HUES48 (cell line): Measurements from ENCODE around the gene HOXD3.

Experiments
- H3K27ac ChIP-seq: one replicate; pipeline ENCODE4 v1.7.0; 2013; ENCODE audit warnings: low read depth, low read length, inconsistent platforms
- H3K27me3 ChIP-seq: 2 replicates; pipeline ENCODE4 v1.6.1; 2013; ENCODE audit warnings: mild to moderate bottlenecking, low read length; ENCODE audit not compliant: control insufficient read depth, insufficient read depth
- H3K36me3 ChIP-seq: 2 replicates; pipeline ENCODE4 v1.6.1; 2013; ENCODE audit warnings: low read length; ENCODE audit not compliant: control insufficient read depth, insufficient read depth
- H3K4me1 ChIP-seq: 2 replicates; pipeline ENCODE4 v1.6.1; 2013; ENCODE audit warnings: mild to moderate bottlenecking, low read length; ENCODE audit not compliant: control insufficient read depth, insufficient read depth
- H3K4me3 ChIP-seq: 2 replicates; pipeline ENCODE4 v1.5.1; 2013; ENCODE audit warnings: mild to moderate bottlenecking, low read depth, low read length
- H3K9ac ChIP-seq: 2 replicates; pipeline ENCODE4 v1.6.1; 2013; ENCODE audit warnings: mild to moderate bottlenecking, low read depth, low read length, moderate library complexity
- H3K9me3 ChIP-seq: 2 replicates; pipeline ENCODE4 v1.6.1; 2013; ENCODE audit warnings: low read length; ENCODE audit not compliant: control insufficient read depth, insufficient read depth

Gene HOXD3

GRCh38 chr2:176129813-176130146 is 27.3 kb upstream of the HOXD3 start:
- Histone ChIP-seq H3K4me3 (no peak overlapping the region), H3K9me3 (no peaks in the 10 kb centered on the region), H3K27ac (no peak overlapping the region), H3K27me3 (peaks cover 100% of the 10 kb centered on the region), H3K36me3 (no peaks in the 10 kb centered on the region), H3K9ac (no peak overlapping the region), H3K4me1 (peaks cover 10% of the 10 kb centered on the region)

GRCh38 chr2:176130147-176130956 is 26.8 kb upstream of the HOXD3 start:
- peaks cover 10% of the 10 kb centered on the region for H3K4me1 ChIP-seq
- no peaks in the 10 kb centered on the region for H3K9me3 ChIP-seq
- H3K4me3 ChIP-seq = no peak overlapping the region
- no peak overlapping the region for H3K27ac ChIP-seq
- no peaks in the 10 kb centered on the region for H3K36me3 ChIP-seq
- no peak overlapping the region for H3K9ac ChIP-seq
- peaks cover 100% of the 10 kb centered on the region for H3K27me3 ChIP-seq

GRCh38 chr2:176130957-176131847 is 25.9 kb upstream of the HOXD3 start:
- H3K27ac ChIP-seq = no peak overlapping the region
- H3K4me3 ChIP-seq = no peak overlapping the region
- peaks cover 100% of the 10 kb centered on the region for H3K27me3 ChIP-seq
- no peaks in the 10 kb centered on the region for H3K36me3 ChIP-seq
- H3K9me3 ChIP-seq = no peaks in the 10 kb centered on the region
- peaks cover 10% of the 10 kb centered on the region for H3K4me1 ChIP-seq
- H3K9ac ChIP-seq = no peak overlapping the region

- Histone ChIP-seq H3K4me1 (peaks cover 10% of the 10 kb centered on the region), H3K36me3 (no peaks in the 10 kb centered on the region), H3K4me3 (no peak overlapping the region), H3K27me3 (peaks cover 100% of the 10 kb centered on the region), H3K27ac (no peak overlapping the region), H3K9ac (no peak overlapping the region), H3K9me3 (no peaks in the 10 kb centered on the region)
Measured at GRCh38 chr2:176131848-176132158, 25.3 kb upstream of the HOXD3 start.

- Histone ChIP-seq H3K36me3 (no peaks in the 10 kb centered on the region), H3K4me1 (peaks cover 10% of the 10 kb centered on the region), H3K9ac (no peak overlapping the region), H3K27ac (no peak overlapping the region), H3K4me3 (no peak overlapping the region), H3K27me3 (peaks cover 100% of the 10 kb centered on the region), H3K9me3 (no peaks in the 10 kb centered on the region)
Measured at GRCh38 chr2:176132205-176133171, 24.6 kb upstream of the HOXD3 start.

- Histone ChIP-seq H3K27ac (no peak overlapping the region), H3K36me3 (no peaks in the 10 kb centered on the region), H3K9me3 (no peaks in the 10 kb centered on the region), H3K9ac (no peak overlapping the region), H3K4me1 (peaks cover 7% of the 10 kb centered on the region), H3K4me3 (no peak overlapping the region), H3K27me3 (peaks cover 100% of the 10 kb centered on the region)
Measured at GRCh38 chr2:176133389-176133788, 23.7 kb upstream of the HOXD3 start.

- H3K9me3 ChIP-seq = no peaks in the 10 kb centered on the region
- H3K4me3 ChIP-seq = no peak overlapping the region
- H3K4me1 ChIP-seq = peaks cover 5% of the 10 kb centered on the region
- no peak overlapping the region for H3K9ac ChIP-seq
- no peaks in the 10 kb centered on the region for H3K36me3 ChIP-seq
- no peak overlapping the region for H3K27ac ChIP-seq
- H3K27me3 ChIP-seq = peaks cover 100% of the 10 kb centered on the region
Measured at GRCh38 chr2:176134035-176134434, 23.1 kb upstream of the HOXD3 start.

GRCh38 chr2:176135035-176135440 is 22.1 kb upstream of the HOXD3 start:
- Histone ChIP-seq H3K9ac (no peak overlapping the region), H3K27me3 (peaks cover 100% of the 10 kb centered on the region), H3K4me3 (no peak overlapping the region)

GRCh38 chr2:176136374-176137251 is 20.5 kb upstream of the HOXD3 start:
- Histone ChIP-seq H3K4me3 (peak overlapping the region; percentile 49), H3K9me3 (no peaks in the 10 kb centered on the region)

More at GRCh38 chr2:176135035-176135440, 22.1 kb upstream of the HOXD3 start:
- H3K4me1 ChIP-seq = peaks cover 5% of the 10 kb centered on the region; the same call in 1 of the 2 replicates
- no peaks in the 10 kb centered on the region for H3K36me3 ChIP-seq
- no peaks in the 10 kb centered on the region for H3K9me3 ChIP-seq
- H3K27ac ChIP-seq = no peak overlapping the region

GRCh38 chr2:176137252-176137580 is 19.9 kb upstream of the HOXD3 start:
- H3K27me3 ChIP-seq = peaks cover 100% of the 10 kb centered on the region
- H3K9ac ChIP-seq = no peak overlapping the region
- peaks cover 4% of the 10 kb centered on the region; the same call in 1 of the 2 replicates for H3K4me1 ChIP-seq
- H3K4me3 ChIP-seq = no peak overlapping the region
- H3K36me3 ChIP-seq = no peaks in the 10 kb centered on the region
- no peaks in the 10 kb centered on the region for H3K9me3 ChIP-seq
- no peak overlapping the region for H3K27ac ChIP-seq

More at GRCh38 chr2:176136374-176137251, 20.5 kb upstream of the HOXD3 start:
- Histone ChIP-seq H3K36me3 (no peaks in the 10 kb centered on the region), H3K4me1 (peaks cover 5% of the 10 kb centered on the region; the same call in 1 of the 2 replicates), H3K9ac (no peak overlapping the region), H3K27me3 (peaks cover 100% of the 10 kb centered on the region), H3K27ac (no peak overlapping the region)
